COLO668 (cell line): ENCODE results near the gene PNO1.
A peak's percentile ranks its signal among the peaks of the same experiment; 100 is the strongest.
"Not testable (repeated sequence)": the region's sequence is repeated elsewhere in the genome, so short reads cannot be mapped to it uniquely, and the experiment has no call there.

ENCODE experiments used
- DNase-seq: peaks from one replicate; lab custom pipeline; 2025; ENCODE audit not compliant: unreplicated experiment; lab: John Stamatoyannopoulos, UW

PNO1 gene

GRCh38 chr2:68156419-68156818, 1.3 kb upstream of the PNO1 start:
- DNase-seq, result no peak

GRCh38 chr2:68157002-68157401, 686 bp upstream of the PNO1 start:
- DNase-seq, result no peak

DNA sequence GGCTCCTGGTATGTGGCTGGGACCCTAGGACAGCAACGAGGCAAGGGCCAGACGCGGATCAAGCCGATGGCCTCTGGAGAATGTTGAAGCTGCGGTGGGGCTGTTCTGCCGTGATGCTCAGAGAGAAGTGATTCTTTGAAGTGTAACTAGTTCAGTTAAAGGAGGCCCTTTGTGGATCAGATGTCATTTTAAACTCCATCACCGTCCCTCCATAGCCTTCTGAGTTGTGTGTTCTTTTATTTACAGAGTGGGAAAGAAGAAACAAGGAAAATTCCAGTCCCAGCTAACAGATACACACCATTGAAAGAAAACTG, 403 bp downstream of the PNO1 start:
- DNase-seq, result no peak

DNA sequence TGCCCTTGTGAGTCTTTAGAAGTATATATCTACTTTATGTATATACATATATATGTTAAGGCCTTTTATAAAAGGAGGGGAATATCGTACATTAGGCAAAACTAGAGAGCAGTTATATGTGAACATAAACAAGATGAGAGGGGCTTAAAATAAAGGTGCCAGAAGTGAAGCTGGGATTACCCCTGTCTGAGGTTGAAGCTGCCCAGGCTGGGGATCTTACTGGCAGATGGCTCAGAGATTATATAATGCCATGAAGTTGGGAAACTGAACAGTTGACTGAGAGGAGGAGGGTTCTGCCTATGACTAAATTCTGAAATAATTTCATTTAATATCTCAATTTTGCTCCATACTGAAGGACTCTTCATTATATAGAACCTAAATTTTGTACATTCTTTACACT, 6.0 kb downstream of the PNO1 start:
- DNase-seq, result no peak

GRCh38 chr2:68167186-68167585, 9.5 kb downstream of the PNO1 start:
- DNase-seq, result no peak

- no peak for DNase-seq
Measured at GRCh38 chr2:68169308-68169707, 11.6 kb downstream of the PNO1 start.

DNA sequence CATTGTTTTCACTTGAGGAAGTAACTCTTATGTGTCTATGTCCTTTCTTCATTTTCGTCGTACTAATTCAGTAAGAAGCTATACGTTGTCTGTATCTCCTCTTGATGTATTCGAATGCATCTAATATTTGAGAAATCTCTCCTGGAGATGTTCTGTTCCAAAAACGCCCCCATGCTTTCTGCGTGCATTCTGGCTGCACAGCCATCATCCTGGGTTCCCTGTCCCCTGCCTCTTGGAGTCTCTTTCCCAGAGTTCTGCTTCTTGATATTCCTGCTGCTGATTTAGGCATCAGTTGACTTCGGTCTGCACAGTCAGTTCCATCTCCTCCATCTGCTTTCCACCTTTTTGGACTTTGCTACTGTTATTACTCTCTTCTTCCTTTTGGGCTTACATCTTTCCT, 13.5 kb downstream of the PNO1 start:
- no peak for DNase-seq

DNA sequence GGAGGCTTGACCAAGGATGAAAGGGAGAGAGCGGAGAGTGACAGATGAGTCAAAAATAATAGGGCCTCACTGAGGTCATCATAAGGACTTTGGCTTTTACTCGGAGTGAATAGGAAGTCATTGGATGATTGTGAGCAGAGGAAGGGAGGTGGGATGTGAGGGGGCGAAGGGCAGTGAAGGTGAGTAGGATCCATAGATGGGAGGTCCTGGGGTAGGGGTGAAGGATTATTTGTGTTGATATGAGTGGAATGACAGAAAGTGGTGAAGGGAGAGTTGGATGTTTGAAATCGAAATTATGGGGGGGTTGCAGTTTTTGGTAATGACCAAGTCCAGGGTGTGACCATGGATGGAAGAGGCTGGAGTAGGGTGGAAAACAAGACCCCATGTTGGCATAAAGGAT, 14.0 kb downstream of the PNO1 start:
- DNase-seq, result no peak

DNA sequence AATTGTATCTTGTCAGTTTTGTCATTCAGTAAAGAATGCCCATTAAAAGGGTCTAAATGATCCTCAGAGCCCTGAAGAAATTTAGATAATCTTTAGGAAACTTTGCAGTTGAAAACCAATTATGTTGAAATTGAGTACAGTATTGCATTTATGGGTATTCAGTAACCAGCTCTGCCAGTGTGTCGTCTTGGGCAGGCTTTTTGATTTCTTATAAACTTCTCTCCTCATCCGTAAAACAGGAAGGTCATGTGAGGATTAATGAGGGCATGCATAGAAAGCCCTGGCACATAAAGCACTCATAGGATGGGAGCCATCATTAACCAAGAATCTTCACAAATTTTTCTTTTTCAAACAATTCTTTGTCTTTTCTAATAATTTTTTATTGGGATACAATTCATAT, 14.8 kb downstream of the PNO1 start:
- DNase-seq, result no peak

- no peak for DNase-seq
Measured at GRCh38 chr2:68172990-68173700, 15.5 kb downstream of the PNO1 start.

GRCh38 chr2:68175210-68175609, 17.5 kb downstream of the PNO1 start:
- not testable (repeated sequence) for DNase-seq

GRCh38 chr2:68176657-68177056, 19.0 kb downstream of the PNO1 start:
- DNase-seq, result no peak

GRCh38 chr2:68177541-68177940, 19.9 kb downstream of the PNO1 start:
- no peak for DNase-seq

DNA sequence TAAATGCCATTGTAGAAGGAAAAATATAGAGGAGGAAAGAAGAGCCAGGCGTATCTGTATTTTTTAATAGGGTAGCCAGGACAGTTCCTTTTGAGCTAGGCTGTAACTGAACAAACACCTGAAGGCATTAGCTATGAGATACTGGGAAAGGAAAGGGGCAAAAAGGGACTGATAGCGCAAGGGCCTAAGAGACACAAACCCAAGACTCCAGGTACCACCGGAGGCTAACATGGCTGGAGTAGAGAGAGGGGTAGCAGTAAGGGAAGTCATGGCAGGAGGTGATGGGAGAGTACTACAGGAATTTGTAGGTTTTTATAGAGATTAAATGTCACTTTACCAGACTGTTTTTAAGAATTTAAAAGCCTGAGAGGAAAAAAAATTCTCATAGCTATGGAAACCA, 20.7 kb downstream of the PNO1 start:
- no peak for DNase-seq

- DNase-seq, result no peak
Measured at GRCh38 chr2:68178954-68179627, 21.4 kb downstream of the PNO1 start.

DNA sequence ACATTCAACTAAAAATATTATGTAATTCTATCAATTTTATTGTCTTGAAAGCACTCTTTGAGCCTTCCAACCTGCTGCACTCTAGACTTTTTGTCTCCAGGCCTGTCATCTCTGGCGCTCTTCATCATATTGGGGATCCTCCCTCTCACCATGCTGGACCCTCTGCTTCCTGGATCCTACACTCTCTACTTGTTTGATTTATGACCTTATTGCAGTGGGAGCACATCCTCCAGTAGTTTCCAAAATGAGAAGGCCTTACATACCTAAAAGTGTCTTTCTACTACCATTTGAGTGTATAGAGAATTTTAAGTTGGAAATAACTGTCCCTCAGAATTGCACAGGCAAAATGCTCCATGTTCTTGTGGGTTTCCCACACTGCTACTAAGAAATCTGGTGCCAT, 25.2 kb downstream of the PNO1 start:
- no peak for DNase-seq

DNA sequence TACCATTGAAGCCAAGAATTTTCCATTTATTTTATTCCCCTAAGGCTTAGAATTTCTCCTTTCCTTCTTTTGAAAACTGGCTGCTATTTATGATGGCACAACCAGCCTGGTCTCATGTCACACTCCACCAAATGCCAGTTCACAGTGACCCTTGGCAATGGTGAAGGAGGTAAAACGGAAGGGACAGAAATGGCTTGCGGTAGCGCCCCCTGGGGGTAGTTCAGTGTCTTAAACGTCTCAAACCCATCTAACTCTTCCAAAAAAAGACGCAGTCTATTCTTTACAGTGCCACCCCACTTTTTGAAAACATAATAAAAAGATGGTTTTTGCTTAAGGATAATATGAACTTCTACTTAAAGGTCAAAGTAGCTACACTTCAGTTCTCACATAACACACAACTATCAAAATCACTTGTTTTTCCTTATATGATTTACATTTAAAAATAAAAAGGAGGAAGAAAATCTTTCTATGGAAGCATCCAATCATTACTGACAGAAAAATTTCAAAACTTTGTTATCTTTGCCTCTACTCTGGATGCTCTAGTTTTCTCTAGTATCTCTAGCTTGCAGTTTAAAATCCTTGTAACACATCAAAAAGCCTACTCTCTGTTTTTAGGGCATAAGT, 28.0 kb downstream of the PNO1 start:
- DNase-seq, result peak; percentile 55

DNA sequence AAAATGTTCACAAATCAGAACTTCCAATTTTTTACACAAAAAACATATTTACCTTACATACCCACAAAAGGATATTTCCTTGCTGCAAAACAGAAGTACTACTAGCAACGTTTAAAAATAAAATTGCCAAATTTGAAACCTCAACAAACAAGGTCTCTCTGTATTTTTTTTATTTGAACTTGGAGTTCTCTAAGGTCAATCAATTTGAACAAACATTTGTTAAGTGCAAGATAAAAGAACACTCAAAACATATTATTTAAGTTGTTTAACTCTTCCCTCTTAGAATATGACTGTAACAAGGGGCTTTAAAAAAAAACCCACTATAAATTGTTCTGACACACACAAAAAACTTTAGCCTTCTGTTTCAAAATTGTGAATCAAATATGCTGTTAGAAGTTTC, 29.6 kb downstream of the PNO1 start:
- DNase-seq, result no peak

GRCh38 chr2:68188831-68189230, 31.1 kb downstream of the PNO1 start:
- DNase-seq, result no peak

DNA sequence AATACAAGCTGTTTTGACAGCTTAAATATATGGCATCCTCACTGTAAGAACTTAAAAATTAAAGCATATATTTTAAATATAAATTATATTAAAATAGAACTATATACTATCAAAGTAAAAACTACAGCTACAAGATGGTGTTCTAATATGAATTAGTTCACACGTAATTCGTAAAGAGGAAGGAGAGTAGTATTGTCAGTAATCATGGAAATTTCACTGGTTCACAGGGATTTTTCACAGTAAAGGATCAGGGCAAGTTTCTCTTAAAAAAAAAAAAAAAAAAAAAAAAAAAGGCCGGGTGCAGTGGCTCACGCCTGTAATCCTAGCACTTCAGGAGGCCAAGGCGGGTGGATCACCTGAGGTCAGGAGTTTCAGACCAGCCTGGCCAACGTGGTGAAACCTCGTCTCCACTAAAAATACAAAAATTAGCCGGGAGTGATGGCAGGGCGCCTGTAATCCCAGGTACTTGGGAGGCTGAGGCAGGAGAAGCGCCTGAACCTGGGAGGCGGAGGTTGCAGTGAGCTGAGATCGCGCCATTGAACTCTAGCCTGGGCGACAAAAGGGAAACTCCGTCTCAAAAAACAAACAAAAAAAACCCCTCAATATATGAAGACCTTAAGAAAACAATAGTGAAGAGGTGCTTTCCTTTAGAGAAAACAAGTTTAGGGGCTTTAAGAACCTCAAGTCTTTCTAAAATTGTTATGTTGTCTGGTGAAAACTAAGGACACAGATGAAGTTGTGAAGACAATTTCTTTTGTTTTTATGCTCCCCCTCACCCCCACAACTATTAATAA, 32.5 kb downstream of the PNO1 start:
- DNase-seq, result no peak

DNA sequence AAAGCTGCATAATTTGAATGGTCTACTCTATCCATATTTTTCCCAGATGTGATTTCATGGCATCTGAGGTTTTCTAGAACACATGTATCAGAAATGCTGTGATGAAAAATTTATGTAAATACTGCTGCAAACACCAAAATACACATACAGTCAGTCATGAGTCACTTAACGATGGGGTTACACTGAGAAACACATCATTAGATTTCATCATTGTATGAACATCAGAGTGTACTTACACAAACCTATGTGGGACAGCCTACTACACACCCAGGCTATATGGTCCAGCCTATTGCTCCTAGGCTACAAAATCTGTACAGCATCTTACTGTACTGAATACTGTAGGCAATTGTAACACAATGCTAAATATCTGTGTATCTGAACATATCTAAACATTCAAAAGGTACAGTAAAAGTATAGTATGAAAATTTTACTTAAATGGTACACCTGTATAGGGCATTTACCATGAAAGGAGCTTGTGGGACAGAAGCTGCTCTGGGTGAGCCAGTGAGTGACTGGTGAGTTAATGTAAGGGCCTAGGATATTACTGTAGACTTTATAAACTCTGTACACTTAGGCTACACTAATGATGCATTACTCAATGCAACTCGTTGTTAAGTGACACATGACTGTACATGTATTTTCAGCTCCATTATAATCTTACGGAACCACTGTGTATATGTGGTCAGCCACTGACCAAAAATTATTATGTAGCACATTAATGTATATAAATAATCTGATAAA, 33.5 kb downstream of the PNO1 start:
- no peak for DNase-seq
